Choroid plexus epithelial cell (primary cell): ENCODE results near the gene PTPRT.

Experiments
- DNase-seq: peaks from one replicate; pipeline ENCODE4 v3.0.0-alpha.2; 2010; ENCODE audit warnings: low read depth
- H3K4me3 ChIP-seq: 2 replicates; pipeline ENCODE4 v1.5.1; 2011; ENCODE audit warnings: low read depth, mild to moderate bottlenecking, control low read depth, low read length, moderate library complexity
- TF ChIP-seq, protein P1 (sequence below): conservative IDR thresholded peaks from 2 replicates; pipeline ENCODE4 v1.5.1; 2011; ENCODE audit warnings: low read depth, mild to moderate bottlenecking, control low read depth, inconsistent platforms, low read length, moderate library complexity

The PTPRT gene

DNA sequence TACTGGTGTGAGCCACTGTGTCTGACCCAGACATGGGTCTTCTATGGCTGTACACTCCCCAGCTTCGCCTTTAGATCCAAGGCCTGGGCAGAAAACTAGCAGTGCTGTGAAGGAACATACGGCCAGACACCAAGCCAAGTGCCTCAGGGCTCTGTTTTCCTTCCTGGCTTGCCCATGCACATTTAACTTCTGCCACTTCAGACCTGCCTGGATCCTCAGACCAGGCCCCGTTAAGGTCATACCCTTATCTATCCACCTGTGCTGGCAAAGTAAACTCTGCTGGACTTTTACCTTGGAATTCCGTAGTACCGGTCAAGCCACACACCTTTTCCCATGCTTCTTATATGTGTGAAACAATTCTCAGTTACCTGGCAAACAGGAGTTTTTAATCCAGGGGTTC, 644.8 kb downstream of the PTPRT start:
- TF ChIP-seq, protein P1, sequence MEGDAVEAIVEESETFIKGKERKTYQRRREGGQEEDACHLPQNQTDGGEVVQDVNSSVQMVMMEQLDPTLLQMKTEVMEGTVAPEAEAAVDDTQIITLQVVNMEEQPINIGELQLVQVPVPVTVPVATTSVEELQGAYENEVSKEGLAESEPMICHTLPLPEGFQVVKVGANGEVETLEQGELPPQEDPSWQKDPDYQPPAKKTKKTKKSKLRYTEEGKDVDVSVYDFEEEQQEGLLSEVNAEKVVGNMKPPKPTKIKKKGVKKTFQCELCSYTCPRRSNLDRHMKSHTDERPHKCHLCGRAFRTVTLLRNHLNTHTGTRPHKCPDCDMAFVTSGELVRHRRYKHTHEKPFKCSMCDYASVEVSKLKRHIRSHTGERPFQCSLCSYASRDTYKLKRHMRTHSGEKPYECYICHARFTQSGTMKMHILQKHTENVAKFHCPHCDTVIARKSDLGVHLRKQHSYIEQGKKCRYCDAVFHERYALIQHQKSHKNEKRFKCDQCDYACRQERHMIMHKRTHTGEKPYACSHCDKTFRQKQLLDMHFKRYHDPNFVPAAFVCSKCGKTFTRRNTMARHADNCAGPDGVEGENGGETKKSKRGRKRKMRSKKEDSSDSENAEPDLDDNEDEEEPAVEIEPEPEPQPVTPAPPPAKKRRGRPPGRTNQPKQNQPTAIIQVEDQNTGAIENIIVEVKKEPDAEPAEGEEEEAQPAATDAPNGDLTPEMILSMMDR: no peak
- no peak overlapping the region for H3K4me3 ChIP-seq
- DNase-seq: no peak

DNA sequence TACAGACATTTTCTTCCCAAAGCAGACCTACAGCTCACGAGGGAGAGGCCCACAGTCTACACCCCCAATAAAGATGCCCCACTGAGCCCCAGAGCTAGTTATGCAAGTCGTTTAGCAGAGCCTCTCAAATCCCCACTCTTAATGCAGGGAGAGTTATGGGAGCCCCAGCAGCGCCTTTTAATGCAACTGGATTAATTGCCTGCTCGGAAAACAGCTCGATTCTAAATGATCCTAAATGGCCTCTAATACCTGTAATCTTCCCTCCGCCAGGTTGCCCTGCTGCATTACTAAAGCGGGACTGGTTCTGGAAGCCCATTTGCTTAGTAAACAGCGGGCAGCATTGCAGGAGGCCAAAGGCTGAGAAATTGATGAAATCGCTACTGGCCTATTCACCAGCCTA, 656.9 kb downstream of the PTPRT start:
- DNase-seq: no peak
- TF ChIP-seq, protein P1: no peak
- no peak overlapping the region for H3K4me3 ChIP-seq

DNA sequence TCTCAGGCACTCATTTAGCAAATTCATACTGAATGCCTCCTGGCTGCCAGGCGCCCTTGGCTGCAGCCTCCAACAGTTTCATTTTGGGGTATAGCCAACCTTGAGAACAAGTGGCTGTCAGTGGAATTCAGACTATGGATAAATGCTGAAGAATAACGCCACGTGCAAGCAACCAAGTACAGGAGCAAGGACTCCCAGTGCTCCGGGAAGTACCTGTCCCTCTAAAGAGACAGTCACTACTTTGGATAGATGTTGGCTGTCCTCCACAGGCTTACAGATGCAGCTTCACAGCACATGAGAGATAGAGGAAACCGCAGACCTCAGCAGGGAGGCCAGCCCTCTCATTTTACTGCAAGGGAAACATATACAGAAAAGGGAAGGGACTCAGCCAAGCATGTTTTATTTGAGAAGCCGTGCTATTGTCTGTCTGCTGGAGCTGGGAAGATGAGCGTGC, 658.2 kb downstream of the PTPRT start:
- no peak overlapping the region for H3K4me3 ChIP-seq
- TF ChIP-seq, protein P1: no peak
- DNase-seq: no peak

DNA sequence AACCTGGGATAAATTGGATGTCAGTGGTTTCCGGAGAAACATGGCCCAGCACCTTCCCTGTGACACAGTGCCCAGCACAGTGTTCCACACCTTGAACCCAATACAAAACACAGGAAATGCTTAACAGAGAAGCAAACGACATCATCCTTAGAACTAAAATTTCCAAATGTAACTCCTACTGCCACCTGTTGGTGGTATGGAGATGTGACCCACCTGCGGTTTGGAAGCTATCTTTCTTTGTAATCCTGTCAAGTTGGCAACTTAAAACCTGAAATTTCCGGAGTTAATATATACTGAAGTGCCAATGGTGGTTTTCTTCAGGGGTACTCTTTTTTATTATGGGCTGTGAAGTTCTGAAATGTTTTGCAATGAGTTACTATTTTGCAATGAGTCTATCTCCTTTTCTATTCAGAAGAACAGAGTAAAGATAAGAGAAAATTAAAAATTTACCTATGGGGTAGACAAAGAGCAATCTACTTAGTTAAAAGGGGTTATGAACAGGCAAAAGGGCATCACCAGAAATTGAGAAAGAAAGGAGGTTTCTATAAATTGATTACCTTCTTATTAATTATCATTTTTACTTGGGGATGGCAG, 658.8 kb downstream of the PTPRT start:
- no peak overlapping the region for H3K4me3 ChIP-seq
- peak; percentile 1 for DNase-seq
- TF ChIP-seq, protein P1: peak; percentile 18

DNA sequence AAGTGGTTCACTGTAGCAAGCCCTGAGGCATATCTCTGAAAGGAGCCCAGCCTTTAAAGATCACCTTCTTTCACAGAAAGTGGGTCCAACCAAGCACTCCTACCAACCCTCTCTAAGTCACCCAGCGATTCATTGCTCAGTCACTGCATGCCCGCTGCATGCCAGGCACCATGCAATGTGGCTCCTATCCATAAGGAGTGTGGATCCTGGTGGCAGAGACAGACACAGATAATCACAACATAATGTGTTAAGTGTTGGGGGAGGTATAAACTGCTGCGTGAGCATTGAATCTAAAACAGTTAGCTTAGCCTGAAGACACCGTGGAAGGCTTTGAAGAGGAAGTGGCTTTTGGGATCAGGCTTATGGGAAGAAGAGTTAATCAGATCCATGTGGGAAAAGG, 659.5 kb downstream of the PTPRT start:
- DNase-seq: no peak
- TF ChIP-seq, protein P1: no peak
- H3K4me3 ChIP-seq: no peak overlapping the region

DNA sequence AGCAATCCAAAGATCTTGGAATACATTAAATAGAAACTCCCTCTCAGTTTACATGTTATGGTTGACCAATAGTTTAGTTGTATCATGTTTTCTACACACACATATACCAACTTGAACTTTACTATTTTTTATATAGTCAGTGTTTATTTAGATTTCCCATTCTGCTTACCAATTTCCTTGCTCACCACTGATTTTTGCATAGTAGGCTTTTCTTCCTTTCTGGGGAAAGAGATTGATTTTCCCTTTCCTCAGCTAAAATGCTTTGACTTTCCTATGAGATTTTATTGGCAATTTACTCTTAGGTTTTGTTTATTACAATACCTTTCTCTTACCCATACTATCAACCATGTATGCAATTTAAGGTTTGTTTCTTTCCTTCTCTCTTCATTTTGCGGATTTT, 665.6 kb downstream of the PTPRT start:
- TF ChIP-seq, protein P1: no peak
- H3K4me3 ChIP-seq: no peak overlapping the region
- DNase-seq: no peak

DNA sequence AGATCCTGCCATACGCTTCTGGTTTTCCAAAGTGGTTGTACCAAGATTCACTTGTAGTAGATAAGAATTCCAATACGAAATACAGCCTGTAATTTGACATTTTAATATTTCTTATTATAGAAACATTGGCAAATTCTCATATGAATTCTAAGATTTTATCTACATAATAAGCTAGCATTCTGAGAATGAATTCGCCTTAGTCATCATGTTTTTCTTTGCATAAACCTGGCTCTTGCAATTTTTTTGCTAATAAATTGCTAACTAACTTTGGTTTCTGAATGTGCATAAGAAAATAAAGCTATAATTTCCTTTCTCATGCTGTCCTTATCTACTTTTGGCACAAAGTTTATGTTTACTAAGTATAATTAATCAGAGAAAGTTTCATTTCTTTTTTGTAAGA, 673.0 kb downstream of the PTPRT start:
- DNase-seq: no peak
- TF ChIP-seq, protein P1: no peak
- no peak overlapping the region for H3K4me3 ChIP-seq
